HepG2 (cell line): Measurements from ENCODE around the gene PMIS2. TPM values are rescaled to one million over a fixed set of nuclear protein-coding genes. Genes with fewer than 3 reads are reported as not detected.

Experiments used
- ATAC-seq: fragments of 200-7000 bp; cut with Tn5 transposase; 3 replicates; pipeline ENCODE4 v1.9.1; 2020; ENCODE audit warnings: mild to moderate bottlenecking, moderate library complexity
- Bru-seq: library from RNA; stranded (reverse); fragments of 400-500 nt; gene quantifications from one replicate; lab custom pipeline; 2021; lab: Mats Ljungman, UMichigan
- BruChase-seq, 2 experiments: library from RNA; stranded (reverse); fragments of 400-500 nt; gene quantifications; one replicate each; lab custom pipeline; 2021; lab: Mats Ljungman, UMichigan
- BruUV-seq: library from RNA; stranded (reverse); fragments of 400-500 nt; replicated peaks from 2 replicates; lab custom pipeline; 2021; lab: Mats Ljungman, UMichigan
- CTCF ChIA-PET: fragments of 300-600 bp; formaldehyde crosslinking; extraction: SDS; loops from one replicate; lab custom pipeline; 2021; ENCODE audit warnings: low total read pairs, inconsistent platforms, low intra/inter-chr PET ratio; lab: Yijun Ruan, JAX
- POLR2A ChIA-PET: fragments of 350-600 bp; sonication (Branson Sonifier 250); formaldehyde crosslinking; loops from one replicate; lab custom pipeline; 2020; ENCODE audit warnings: antibody characterized with exemption, inconsistent platforms; lab: Yijun Ruan, JAX
- DNase-seq: peaks from one replicate; pipeline ENCODE4 v3.0.0-alpha.2; 2015; ENCODE audit warnings: low spot score
- FAIRE-seq: peaks from 3 replicates; lab custom pipeline; 2011; peaks lifted over from hg19 to GRCh38; lab: Jason Lieb, UNC
- H2AFZ ChIP-seq: one replicate; pipeline ENCODE4 v1.6.1; 2011; ENCODE audit warnings: low read length, inconsistent platforms
- H3K27ac ChIP-seq: fragments of 300-600 bp; 3 replicates; pipeline ENCODE4 v1.8.0; 2011; ENCODE audit warnings: mixed run types, mild to moderate bottlenecking, mixed read lengths, low read length, inconsistent platforms; ENCODE audit not compliant: insufficient read depth; ENCODE audit errors: extremely low read length
- H3K27me3 ChIP-seq, 2 experiments: fragments of 200-600 bp in 1 of 2; 2 replicates in 1 of 2; 3 replicates in 1 of 2; pipeline versions ENCODE4 v1.6.0 to v1.8.0; 2011; ENCODE audit warnings: low read length in 2 of 2, mild to moderate bottlenecking in 2 of 2, moderate library complexity in 2 of 2, inconsistent platforms in 1 of 2; ENCODE audit not compliant: insufficient read depth in 2 of 2, control insufficient read depth in 1 of 2
- H3K36me3 ChIP-seq, 2 experiments: fragments of 200-600 bp in 1 of 2; replicated peaks in 1 of 2; 2 replicates in 1 of 2; 3 replicates in 1 of 2; pipeline versions ENCODE4 v1.5.1 to v1.8.0; 2011; ENCODE audit warnings: low read length in 2 of 2, inconsistent platforms in 1 of 2; ENCODE audit not compliant: insufficient read depth in 2 of 2, control insufficient read depth in 1 of 2
- H3K4me1 ChIP-seq: 2 replicates; pipeline ENCODE4 v1.5.1; 2012; ENCODE audit warnings: low read length, inconsistent platforms; ENCODE audit not compliant: insufficient read depth
- H3K4me2 ChIP-seq: 2 replicates; pipeline ENCODE4 v1.6.0; 2011; ENCODE audit warnings: low read depth, low read length, inconsistent platforms
- H3K4me3 ChIP-seq, 3 experiments: fragments of 200-600 bp in 1 of 3; sonication (generic), shearing (Covaris generic) in 1 of 3; replicated peaks in 1 of 3; 2 replicates each; pipeline ENCODE4 v1.5.1; 2011 to 2016; ENCODE audit warnings: low read length in 3 of 3, inconsistent platforms in 2 of 3, low read depth in 2 of 3, mild to moderate bottlenecking in 2 of 3, control low read depth in 1 of 3, mixed read lengths in 1 of 3; ENCODE audit not compliant: insufficient read depth in 1 of 3
- H3K79me2 ChIP-seq: one replicate; pipeline ENCODE4 v1.6.1; 2011; ENCODE audit warnings: low read length, inconsistent platforms; ENCODE audit not compliant: insufficient read depth
- H3K9ac ChIP-seq: 2 replicates; pipeline ENCODE4 v1.6.0; 2011; ENCODE audit warnings: mild to moderate bottlenecking, low read depth, low read length, inconsistent platforms; ENCODE audit not compliant: insufficient read depth
- H3K9me3 ChIP-seq: 2 replicates; pipeline ENCODE4 v1.5.1; 2012; ENCODE audit warnings: mild to moderate bottlenecking, low read length
- H4K20me1 ChIP-seq: 2 replicates; pipeline ENCODE4 v1.6.0; 2011; ENCODE audit warnings: inconsistent platforms, mild to moderate bottlenecking, low read length, moderate library complexity; ENCODE audit not compliant: insufficient read depth
- NFYB ChIP-seq: sonication (generic); formaldehyde crosslinking; IDR thresholded peaks from 2 replicates; pipeline ENCODE4 v1.4.0; 2020; ENCODE audit warnings: missing genetic modification reagents
- NFYC ChIP-seq: IDR thresholded peaks from 2 replicates; pipeline ENCODE4 v1.6.1; 2016; ENCODE audit warnings: missing genetic modification reagents, missing compliant biosample characterization
- SMARCC2 ChIP-seq: fragments of 450-650 bp; IDR thresholded peaks from 2 replicates; pipeline ENCODE4 v1.6.1; 2017; ENCODE audit warnings: antibody characterized with exemption, mild to moderate bottlenecking
- ZNF281 ChIP-seq: sonication (generic); formaldehyde crosslinking; IDR thresholded peaks from 2 replicates; pipeline ENCODE4 v1.4.0; 2020; ENCODE audit warnings: missing genetic modification reagents, borderline replicate concordance
- WGBS: methylation state at CpG from one replicate; pipeline ENCODE4 v1.1.6; 2017; ENCODE audit warnings: low lambda C conversion rate; 5-methylcytosine and 5-hydroxymethylcytosine counted together
- in situ Hi-C: cut with HindIII; loops from 2 replicates; pipeline ENCODE4 v1.10.0; 2017; ENCODE audit warnings: low pct_unique_long_range_greater_than_20kb; ENCODE audit not compliant: extremely low pct_ligation_motif_present
- intact Hi-C: fragments of 100-400 bp; cut with micrococcal nuclease; formaldehyde crosslinking; loops from one replicate; pipeline ENCODE4 v1.10.0; 2022; ENCODE audit not compliant: unreplicated experiment
- long read RNA-seq, 2 experiments: library from RNA in 1 of 2; library from polyadenylated mRNA in 1 of 2; stranded (forward) in 1 of 2; unstranded in 1 of 2; transcript quantifications; one replicate each; pipeline ENCODE4 v2.0.0, GENCODE V29; 2019 to 2022
- polyA minus RNA-seq, 3 experiments: library from RNA; depleted of rRNA, polyadenylated mRNA; stranded (reverse); fragments of >200 nt; gene quantifications; 2 replicates each; pipeline ENCODE4 v1.2.3, GENCODE V29; 2011; ENCODE audit warnings: low replicate concordance in 1 of 3
- polyA plus RNA-seq, 8 experiments: library from polyadenylated mRNA; depleted of rRNA in 3 of 8; stranded (reverse) in 7 of 8; unstranded in 1 of 8; fragments of >200 nt; fragmentation: Illumina TruSeq in 4 of 8; extraction: Trizol in 4 of 8; gene quantifications; 2 replicates each; pipeline versions ENCODE4 v1.2.1 to v1.2.3, GENCODE V29; 2011 to 2016; ENCODE audit warnings: low read depth in 4 of 8, missing spikeins in 1 of 8, mixed read lengths in 1 of 8; ENCODE audit not compliant: insufficient read depth in 1 of 8
- total RNA-seq, 5 experiments: library from RNA; depleted of rRNA; stranded (reverse); fragments of >200 nt; fragmentation: Illumina TruSeq; extraction: Trizol; gene quantifications; 2 replicates each; pipeline ENCODE4 v1.2.3, GENCODE V29; 2016; ENCODE audit warnings: low read depth in 1 of 5

PMIS2 gene
- total RNA-seq (2016; rRNA removed; fragmentation: Illumina TruSeq; extraction: Trizol) (not detected in 2 replicates), polyA plus RNA-seq (2011; rRNA removed) (not detected in 2 replicates), polyA minus RNA-seq (2011; rRNA and poly(A)+ RNA removed; ENCODE audit: low replicate concordance) (not detected in 2 replicates), Bru-seq, nascent RNA (percentile 18 among the genes with signal in this experiment), BruChase-seq, experiment 1, labeled RNA remaining after a 6-hour chase (not detected), BruChase-seq, experiment 2, labeled RNA remaining after a 2-hour chase (not detected)
- not detected in 2 replicates for total RNA-seq (2016; cell fraction: cytosol; rRNA removed; fragmentation: Illumina TruSeq; extraction: Trizol; ENCODE audit: low read depth)
- not detected in 2 replicates for total RNA-seq (2016; cell fraction: insoluble cytoplasmic fraction; rRNA removed; fragmentation: Illumina TruSeq; extraction: Trizol)
- not detected in 2 replicates for total RNA-seq (2016; cell fraction: membrane; rRNA removed; fragmentation: Illumina TruSeq; extraction: Trizol)
- not detected in 2 replicates for total RNA-seq (2016; cell fraction: nucleus; rRNA removed; fragmentation: Illumina TruSeq; extraction: Trizol)
- not detected in 2 replicates for polyA plus RNA-seq (2011; cell fraction: cytosol; rRNA removed)
- not detected in 2 replicates for polyA plus RNA-seq (2011; cell fraction: nucleus; rRNA removed)
- not detected in 2 replicates for polyA plus RNA-seq (2012)
- not detected in 2 replicates for polyA plus RNA-seq (2016; cell fraction: cytosol; fragmentation: Illumina TruSeq; extraction: Trizol; ENCODE audit: low read depth)
- polyA plus RNA-seq (2016; cell fraction: insoluble cytoplasmic fraction; fragmentation: Illumina TruSeq; extraction: Trizol; ENCODE audit: low read depth), result not detected in 2 replicates
- not detected in 2 replicates for polyA plus RNA-seq (2016; cell fraction: membrane; fragmentation: Illumina TruSeq; extraction: Trizol; ENCODE audit: low read depth)
- not detected in 2 replicates for polyA plus RNA-seq (2016; cell fraction: nucleus; fragmentation: Illumina TruSeq; extraction: Trizol; ENCODE audit: insufficient read depth, low read depth)
- not detected in 2 replicates for polyA minus RNA-seq (2011; cell fraction: cytosol; rRNA and poly(A)+ RNA removed)
- not detected in 2 replicates for polyA minus RNA-seq (2011; cell fraction: nucleus; rRNA and poly(A)+ RNA removed)
- long read RNA-seq, experiment 1, result 0 reads
- long read RNA-seq, experiment 2, result 0 reads

DNA sequence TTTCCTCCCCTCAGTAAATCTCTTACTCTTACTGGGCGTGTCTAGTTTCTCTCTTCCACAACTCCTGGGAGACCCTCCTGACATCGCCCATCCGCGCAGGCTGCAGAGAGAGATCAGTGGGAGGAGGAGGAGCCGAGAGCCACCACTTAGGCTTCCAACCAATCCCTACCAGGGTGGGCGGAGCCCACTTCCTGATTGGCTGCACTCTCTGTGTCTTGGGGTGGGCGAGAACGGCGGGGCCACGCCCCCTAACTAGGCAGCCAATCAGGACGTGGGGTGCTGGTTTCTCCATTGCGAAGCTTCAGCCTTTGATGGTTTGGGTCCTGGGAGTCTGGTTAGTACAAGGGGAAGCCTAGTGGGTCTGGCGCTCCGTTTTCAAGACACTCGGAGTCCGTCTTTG, at the start of gene PMIS2:
Gene PMIS2 (plus strand): TSS at position 326 of the 400 bp plus-strand sequence. CDS start 87 bp downstream, outside the sequence.
- ChIA-PET CTCF (no interaction called here), POLR2A (no interaction called here)
- Histone ChIP-seq H2AFZ (no peak within 1 kb of the TSS), H3K4me1 (no peaks in the 10 kb centered on the region), H4K20me1 (no peaks in the 10 kb centered on the region), H3K4me2 (no peak within 1 kb of the TSS), H3K4me3 (no peak within 1 kb of the TSS), H3K27me3 (peaks cover 1 to 9% of the 10 kb centered on the region in 2 experiments; a peak in 4 of 5 replicates), H3K9me3 (no peaks in the 10 kb centered on the region), H3K27ac (no peak within 1 kb of the TSS), H3K9ac (no peak within 1 kb of the TSS), H3K79me2 (no peaks in the 10 kb centered on the region), H3K36me3 (no peaks in the 10 kb centered on the region)
- FAIRE-seq (no peak), ATAC-seq (no peak; the same call in 1 of the 3 replicates), DNase-seq (no peak)
- in situ Hi-C loops (no loop called here), intact Hi-C loops (no loop called here)
- BruUV-seq, result no TSS peak
- no peak for TF ChIP-seq ZNF281 (CRISPR knock-in tag)
- TF ChIP-seq NFYB, result peak; percentile 31; the same call in 1 of the 2 replicates
- no peak for TF ChIP-seq SMARCC2
- peak; percentile 31; the same call in 1 of the 2 replicates for TF ChIP-seq NFYC (CRISPR knock-in tag)
- WGBS, result 72% methylated on average over 6 of the region's 16 CpGs
